Sigmoid colon (tissue), 7 donors: ENCODE results near the gene C1orf141. TPM values are rescaled to one million over a fixed set of nuclear protein-coding genes. Genes with fewer than 3 reads are reported as not detected.

Experiments used
- DNase-seq: peaks from one replicate; pipeline ENCODE4 v3.0.0-alpha.2; 2019
- H3K27ac ChIP-seq, 4 donors: fragments of 200-600 bp; sonication (generic); one replicate each; pipeline ENCODE4 v1.5.1; 2016 to 2019; ENCODE audit warnings: mild to moderate bottlenecking in 1 of 4
- H3K27me3 ChIP-seq, 3 donors: fragments of 200-600 bp; sonication (generic); one replicate each; pipeline ENCODE4 v1.5.1; 2019; ENCODE audit warnings: mild to moderate bottlenecking in 1 of 3
- H3K36me3 ChIP-seq, 4 donors: fragments of 200-600 bp; sonication (generic); one replicate each; pipeline ENCODE4 v1.5.1; 2016 to 2019
- H3K4me1 ChIP-seq, 4 donors: fragments of 200-600 bp; sonication (generic); one replicate each; pipeline ENCODE4 v1.5.1; 2017 to 2019
- H3K4me3 ChIP-seq, 4 donors: fragments of 200-600 bp; sonication (generic); one replicate each; pipeline ENCODE4 v1.5.1; 2017 to 2019; ENCODE audit warnings: mild to moderate bottlenecking in 2 of 4, moderate library complexity in 1 of 4
- H3K9me3 ChIP-seq, 4 donors: fragments of 200-600 bp in 3 of 4; sonication (generic) in 3 of 4; one replicate each; pipeline versions ENCODE4 v1.5.1 to v1.6.1; 2013 to 2019
- CTCF ChIP-seq, 4 experiments: fragments of 450-650 bp in 3 of 4; fragments of 200-600 bp in 1 of 4; IDR thresholded peaks; one replicate each; pipeline ENCODE4 v1.5.1; 2016 to 2019; ENCODE audit warnings: antibody characterized with exemption in 4 of 4, mild to moderate bottlenecking in 3 of 4, moderate library complexity in 2 of 4
- EP300 ChIP-seq, 4 donors: sonication (generic); formaldehyde crosslinking; IDR thresholded peaks; one replicate each; pipeline ENCODE4 v1.6.1; 2017; ENCODE audit warnings: antibody characterized with exemption in 4 of 4
- POLR2A ChIP-seq, 2 donors: fragments of 450-650 bp; IDR thresholded peaks; one replicate each; pipeline ENCODE4 v1.6.1; 2016; ENCODE audit warnings: antibody characterized with exemption in 2 of 2, mild to moderate bottlenecking in 2 of 2, moderate library complexity in 2 of 2
- POLR2AphosphoS5 ChIP-seq, 4 donors: sonication (generic); formaldehyde crosslinking; IDR thresholded peaks; one replicate each; pipeline ENCODE4 v1.6.1; 2017; ENCODE audit warnings: antibody characterized with exemption in 4 of 4
- WGBS, 2 donors: extraction: QIAGEN DNeasy Blood & Tissue Kit; methylation state at CpG; one replicate each; pipeline ENCODE4 v1.1.7; 2013; 5-methylcytosine and 5-hydroxymethylcytosine counted together
- intact Hi-C: fragments of 100-400 bp; cut with DNase I; formaldehyde crosslinking; loops from one replicate; pipeline ENCODE4 v1.15.1; 2023
- polyA plus RNA-seq, 3 donors: library from polyadenylated mRNA; stranded (reverse); fragments of 200-250 nt; gene quantifications; one replicate each; pipeline ENCODE4 v1.2.3, GENCODE V29; 2013
- small RNA-seq, 3 donors: library from RNA; depleted of rRNA; stranded (forward); fragments of <200 nt; gene quantifications; one replicate each; pipeline ENCODE3, GENCODE V24; 2016
- total RNA-seq, 4 donors: library from RNA; depleted of rRNA; stranded (reverse); fragments of >200 nt; gene quantifications; one replicate each; pipeline ENCODE4 v1.1.0, GENCODE V29; 2016
- donor health status: healthy with polysubstance abuse.
- donor health status: Bipolar disorder and iron deficiency.
- donor health status: healthy.

Gene C1orf141
- total and polyA plus RNA-seq, 7 donors = not detected

GRCh38 chr1:67051196-67051595 lies 83.6 kb downstream of the C1orf141 start:
- peaks cover 4 to 43% (median 19%) of the 10 kb centered on the region in 4 donors for H3K36me3 ChIP-seq
- no peaks in the 10 kb centered on the region for H3K9me3 ChIP-seq
- peaks cover 0 to 29% (median 18%) of the 10 kb centered on the region in 4 donors for H3K4me1 ChIP-seq
- DNase-seq = no peak
- TF ChIP-seq EP300 (IDR thresholded peaks at IDR 0.05) (no peak), POLR2A (IDR thresholded peaks at IDR 0.05) (no peak)
- 27 to 60% methylated on average over 4 of the region's 4 CpGs for WGBS, 2 donors
- H3K27ac ChIP-seq = peak overlapping the region in 2 of 4 donors; percentile 97 to 98
- peak overlapping the region in 1 of 4 donors; percentile 81 for H3K4me3 ChIP-seq
- H3K27me3 ChIP-seq = no peaks in the 10 kb centered on the region
- intact Hi-C loops = loop anchor here (5.0 kb wide), 3 partner anchors 49 to 381 kb away; partner anchors contain the start of gene SERBP1

- peaks cover 0 to 23% (median 19%) of the 10 kb centered on the region in 4 donors for H3K4me1 ChIP-seq
- peaks cover 4 to 99% (median 34%) of the 10 kb centered on the region in 4 donors for H3K36me3 ChIP-seq
- no peak overlapping the region for H3K4me3 ChIP-seq
- TF ChIP-seq CTCF (IDR thresholded peaks at IDR 0.05) (no peak), POLR2A (IDR thresholded peaks at IDR 0.05) (no peak), POLR2AphosphoS5 (IDR thresholded peaks at IDR 0.05) (no peak), EP300 (IDR thresholded peaks at IDR 0.05) (no peak)
- no peaks in the 10 kb centered on the region for H3K27me3 ChIP-seq
- intact Hi-C loops = no loop called here
- H3K27ac ChIP-seq = no peak overlapping the region
- 85 to 86% methylated on average over 4 of the region's 4 CpGs for WGBS, 2 donors
- H3K9me3 ChIP-seq = no peaks in the 10 kb centered on the region
- DNase-seq = no peak
Measured at GRCh38 chr1:67044631-67045270, 90.0 kb downstream of the C1orf141 start.

GRCh38 chr1:67043366-67043765 lies 91.4 kb downstream of the C1orf141 start:
- DNase-seq = no peak
- H3K9me3 ChIP-seq = no peaks in the 10 kb centered on the region
- no peak overlapping the region for H3K4me3 ChIP-seq
- H3K27me3 ChIP-seq = no peaks in the 10 kb centered on the region
- TF ChIP-seq POLR2A (IDR thresholded peaks at IDR 0.05) = no peak
- no peak for TF ChIP-seq EP300 (IDR thresholded peaks at IDR 0.05)
- no peak for TF ChIP-seq CTCF (IDR thresholded peaks at IDR 0.05)
- no peak for TF ChIP-seq POLR2AphosphoS5 (IDR thresholded peaks at IDR 0.05)
- peaks cover 0 to 25% (median 19%) of the 10 kb centered on the region in 4 donors for H3K4me1 ChIP-seq
- intact Hi-C loops = no loop called here
- H3K27ac ChIP-seq = no peak overlapping the region
- WGBS, 2 donors = 75 to 85% methylated on average over 3 of the region's 3 CpGs
- H3K36me3 ChIP-seq = peaks cover 4 to 97% (median 27%) of the 10 kb centered on the region in 4 donors

Small RNA genes lying within 50 kb of the gene (small RNA-seq; reads per million reads assigned to genes)
- gene RF00322 = 0 reads per million in 3 donors

Other genes starting within 250 kb of the C1orf141 start
- 10 to 100 TPM in 2 of 4 donors, 1 to 10 TPM in 2; 5.6 to 16.1 (median 9.5) TPM for gene DNAI4, start 210.1 kb downstream of the C1orf141 start, total RNA-seq
- gene DNAI4, start 210.1 kb downstream of the C1orf141 start, polyA plus RNA-seq = 10 to 100 TPM in 1 of 3 donors, 1 to 10 TPM in 2; 3.0 to 16.0 (median 8.4) TPM
- gene MIER1, start 210.0 kb downstream of the C1orf141 start, total RNA-seq = 10 to 100 TPM; 49.0 to 65.6 (median 58.4) TPM
- gene MIER1, start 210.0 kb downstream of the C1orf141 start, polyA plus RNA-seq = 10 to 100 TPM; 21.1 to 53.2 (median 30.0) TPM
- 10 to 100 TPM in 1 of 4 donors, 1 to 10 TPM in 3; 8.9 to 10.7 (median 9.5) TPM for gene SLC35D1, start 80.8 kb downstream of the C1orf141 start, total RNA-seq
- gene SLC35D1, start 80.8 kb downstream of the C1orf141 start, polyA plus RNA-seq = 10 to 100 TPM in 1 of 3 donors, 1 to 10 TPM in 2; 3.9 to 22.9 (median 4.8) TPM
- not detected for gene IL23R, start 31.5 kb upstream of the C1orf141 start, total RNA-seq
- under 1 TPM; 0.58 to 0.69 (median 0.60) TPM for gene IL23R, start 31.5 kb upstream of the C1orf141 start, polyA plus RNA-seq
- gene IL12RB2, start 172.9 kb upstream of the C1orf141 start, total RNA-seq = 1 to 10 TPM in 2 of 4 donors, under 1 TPM in 1, not detected in 1; 0.99 to 2.1 (median 1.5) TPM
- 1 to 10 TPM in 1 of 3 donors, not detected in 2; 1.1 TPM for gene IL12RB2, start 172.9 kb upstream of the C1orf141 start, polyA plus RNA-seq